ENCODE data around the gene IGSF8.

DNA sequence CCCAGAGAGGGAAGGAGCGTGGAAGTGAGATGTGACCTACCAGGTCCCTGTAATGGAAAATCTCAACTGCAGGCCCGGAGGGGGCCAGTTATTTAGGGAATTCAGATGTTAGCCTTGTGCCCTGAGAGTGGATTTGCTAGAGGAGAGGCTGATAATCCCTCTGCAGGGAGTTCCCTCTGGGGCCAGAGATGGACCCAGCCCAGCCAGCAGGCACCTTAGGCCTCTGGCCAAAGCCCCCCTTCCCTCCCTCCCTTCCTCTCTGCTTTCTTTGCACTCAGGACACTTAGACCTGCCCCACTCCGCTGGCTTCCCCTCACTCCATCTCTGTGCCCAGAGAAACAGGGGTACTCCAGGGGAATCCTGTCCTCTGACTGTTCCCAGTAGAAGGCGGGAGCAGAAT is 15.7 kb upstream of the IGSF8 start:
- no peak for TF ChIP-seq POLR2A (IDR thresholded peaks at IDR 0.05)
- TF ChIP-seq, protein P1, sequence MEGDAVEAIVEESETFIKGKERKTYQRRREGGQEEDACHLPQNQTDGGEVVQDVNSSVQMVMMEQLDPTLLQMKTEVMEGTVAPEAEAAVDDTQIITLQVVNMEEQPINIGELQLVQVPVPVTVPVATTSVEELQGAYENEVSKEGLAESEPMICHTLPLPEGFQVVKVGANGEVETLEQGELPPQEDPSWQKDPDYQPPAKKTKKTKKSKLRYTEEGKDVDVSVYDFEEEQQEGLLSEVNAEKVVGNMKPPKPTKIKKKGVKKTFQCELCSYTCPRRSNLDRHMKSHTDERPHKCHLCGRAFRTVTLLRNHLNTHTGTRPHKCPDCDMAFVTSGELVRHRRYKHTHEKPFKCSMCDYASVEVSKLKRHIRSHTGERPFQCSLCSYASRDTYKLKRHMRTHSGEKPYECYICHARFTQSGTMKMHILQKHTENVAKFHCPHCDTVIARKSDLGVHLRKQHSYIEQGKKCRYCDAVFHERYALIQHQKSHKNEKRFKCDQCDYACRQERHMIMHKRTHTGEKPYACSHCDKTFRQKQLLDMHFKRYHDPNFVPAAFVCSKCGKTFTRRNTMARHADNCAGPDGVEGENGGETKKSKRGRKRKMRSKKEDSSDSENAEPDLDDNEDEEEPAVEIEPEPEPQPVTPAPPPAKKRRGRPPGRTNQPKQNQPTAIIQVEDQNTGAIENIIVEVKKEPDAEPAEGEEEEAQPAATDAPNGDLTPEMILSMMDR (IDR thresholded peaks at IDR 0.05) = no peak
